ENCODE measurements around the gene BET1L. TPM values are rescaled to one million over a fixed set of nuclear protein-coding genes. Genes with fewer than 3 reads are reported as not detected.

The BET1L gene
- total RNA-seq, 1 donor from 2014 or later = 13.1 TPM

GRCh38 chr11:253886-254270 lies 46.7 kb upstream of the BET1L start:
- no peak overlapping the region for H3K27ac ChIP-seq
- peaks cover 10% of the 10 kb centered on the region for H3F3A ChIP-seq (ENCODE audit: low read depth)
- no peaks in the 10 kb centered on the region for H3K9me3 ChIP-seq (ENCODE audit: low read depth)
- H2AFZ ChIP-seq (replicated peaks) = no peak overlapping the region
- no peaks in the 10 kb centered on the region for H3K27me3 ChIP-seq
- TF ChIP-seq EZH2phosphoT487 (IDR thresholded peaks at IDR 0.05) (no peak), EZH2 (IDR thresholded peaks at IDR 0.05) (no peak)
- Mint-ChIP-seq H3K36me3 (peaks cover 24% of the 10 kb centered on the region), H3K27ac (peak overlapping the region; percentile 84), H3K27me3 (ENCODE audit: insufficient read depth, low read depth) (peaks cover 13% of the 10 kb centered on the region), H3K4me1 (no peaks in the 10 kb centered on the region), H3K4me3 (no peak overlapping the region), H3K9me3 (peaks cover 5% of the 10 kb centered on the region)
- H3K4me1 ChIP-seq = no peaks in the 10 kb centered on the region
- no peak for DNase-seq (ENCODE audit: low spot score)
- no peak overlapping the region for H3K9ac ChIP-seq
- H4K20me1 ChIP-seq (ENCODE audit: low read depth) = no peaks in the 10 kb centered on the region
- H3K4me3 ChIP-seq = no peak overlapping the region
- no peaks in the 10 kb centered on the region for H3K79me2 ChIP-seq (ENCODE audit: low read depth)
- no peaks in the 10 kb centered on the region for H3K36me3 ChIP-seq
- H3K4me2 ChIP-seq = no peak overlapping the region

DNA sequence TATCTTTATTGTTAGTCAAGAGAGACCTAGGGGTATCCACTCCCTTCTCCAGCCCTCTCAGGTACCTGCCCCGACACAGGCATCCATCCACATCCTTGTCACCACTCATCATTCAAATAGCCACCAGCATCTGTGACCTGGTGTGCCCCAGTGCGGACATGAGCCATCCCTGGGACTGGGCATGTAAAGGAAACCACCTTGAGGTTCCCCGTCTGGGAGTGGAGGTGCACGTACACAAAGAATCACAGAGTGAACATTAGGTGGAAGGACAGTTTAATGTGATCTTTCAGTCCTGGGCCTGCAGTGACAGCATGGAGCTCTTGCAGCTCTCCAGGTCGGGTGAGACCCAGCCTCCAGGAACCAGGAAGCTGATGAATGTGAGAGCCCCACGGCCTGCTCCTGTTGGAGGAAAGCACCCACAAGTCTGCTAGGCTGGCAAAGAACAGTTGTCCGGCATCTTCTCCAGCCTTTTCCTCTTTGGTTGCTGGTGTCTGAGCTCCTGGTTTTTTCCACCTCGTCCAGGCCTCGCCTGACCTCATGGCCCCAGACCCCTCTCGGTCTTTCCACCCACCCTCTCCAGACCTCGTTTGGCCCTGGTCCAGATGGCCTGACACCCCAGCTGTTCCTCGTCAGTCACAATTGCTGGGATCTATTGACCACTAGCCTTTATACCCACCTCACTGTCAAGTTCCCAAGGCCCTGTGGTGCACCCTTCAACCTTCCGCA lies 46.1 kb upstream of the BET1L start:
- Mint-ChIP-seq H3K4me1 (no peaks in the 10 kb centered on the region), H3K4me3 (no peak overlapping the region), H3K9me3 (peaks cover 3% of the 10 kb centered on the region), H3K27ac (no peak overlapping the region), H3K36me3 (peaks cover 26% of the 10 kb centered on the region), H3K27me3 (ENCODE audit: insufficient read depth, low read depth) (peaks cover 12% of the 10 kb centered on the region)
- H2AFZ ChIP-seq (replicated peaks) = no peak overlapping the region
- TF ChIP-seq EZH2phosphoT487 (IDR thresholded peaks at IDR 0.05) (no peak), EZH2 (IDR thresholded peaks at IDR 0.05) (no peak), CTCF (IDR thresholded peaks at IDR 0.05) (no peak)
- no peaks in the 10 kb centered on the region for H3K27me3 ChIP-seq
- no peak overlapping the region for H3K4me3 ChIP-seq
- H3K9ac ChIP-seq = no peak overlapping the region
- H3K9me3 ChIP-seq (ENCODE audit: low read depth) = no peaks in the 10 kb centered on the region
- no peak for DNase-seq (ENCODE audit: low spot score)
- H3K4me1 ChIP-seq = no peaks in the 10 kb centered on the region
- H4K20me1 ChIP-seq (ENCODE audit: low read depth) = no peaks in the 10 kb centered on the region
- no peaks in the 10 kb centered on the region for H3K79me2 ChIP-seq (ENCODE audit: low read depth)
- H3K27ac ChIP-seq = no peak overlapping the region
- no peaks in the 10 kb centered on the region for H3K36me3 ChIP-seq
- H3F3A ChIP-seq (ENCODE audit: low read depth) = peaks cover 10% of the 10 kb centered on the region
- H3K4me2 ChIP-seq = no peak overlapping the region

GRCh38 chr11:252666-253065 lies 45.5 kb upstream of the BET1L start:
- Histone ChIP-seq H3K79me2 (ENCODE audit: low read depth) (no peaks in the 10 kb centered on the region), H3K9ac (no peak overlapping the region), H2AFZ (replicated peaks) (no peak overlapping the region), H3K4me2 (no peak overlapping the region), H3K36me3 (no peaks in the 10 kb centered on the region), H4K20me1 (ENCODE audit: low read depth) (no peaks in the 10 kb centered on the region), H3K9me3 (ENCODE audit: low read depth) (no peaks in the 10 kb centered on the region), H3K27me3 (no peaks in the 10 kb centered on the region), H3F3A (ENCODE audit: low read depth) (peaks cover 10% of the 10 kb centered on the region), H3K27ac (no peak overlapping the region), H3K4me1 (no peaks in the 10 kb centered on the region), H3K4me3 (no peak overlapping the region)
- Mint-ChIP-seq H3K9me3 (no peaks in the 10 kb centered on the region), H3K36me3 (peaks cover 30% of the 10 kb centered on the region), H3K27ac (no peak overlapping the region), H3K27me3 (ENCODE audit: insufficient read depth, low read depth) (peaks cover 7% of the 10 kb centered on the region), H3K4me3 (no peak overlapping the region), H3K4me1 (no peaks in the 10 kb centered on the region)
- TF ChIP-seq EZH2phosphoT487 (IDR thresholded peaks at IDR 0.05) (no peak), EZH2 (IDR thresholded peaks at IDR 0.05) (no peak), CTCF (IDR thresholded peaks at IDR 0.05) (no peak)
- DNase-seq (ENCODE audit: low spot score) = no peak

DNA sequence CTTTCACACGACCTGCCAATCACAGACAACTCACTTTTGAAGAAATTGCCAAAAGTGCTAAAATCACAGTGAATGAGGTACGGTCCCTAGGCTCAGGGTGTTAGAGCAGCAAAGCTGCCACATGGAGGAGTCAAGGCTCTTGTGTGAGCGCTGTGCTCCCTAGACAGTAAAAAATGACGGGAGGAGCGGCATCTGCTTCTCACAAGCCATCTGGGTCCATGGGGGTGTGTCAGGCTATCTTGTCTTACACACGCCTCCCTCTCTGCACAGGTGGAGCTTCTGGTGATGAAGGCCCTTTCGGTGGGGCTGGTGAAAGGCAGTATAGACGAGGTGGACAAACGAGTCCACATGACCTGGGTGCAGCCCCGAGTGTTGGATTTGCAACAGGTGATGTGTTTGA lies 44.4 kb upstream of the BET1L start:
- peaks cover 10% of the 10 kb centered on the region for H3F3A ChIP-seq (ENCODE audit: low read depth)
- Mint-ChIP-seq H3K27me3 (ENCODE audit: insufficient read depth, low read depth) (peaks cover 7% of the 10 kb centered on the region), H3K27ac (no peak overlapping the region), H3K9me3 (no peaks in the 10 kb centered on the region), H3K4me1 (no peaks in the 10 kb centered on the region), H3K4me3 (no peak overlapping the region), H3K36me3 (peaks cover 36% of the 10 kb centered on the region)
- H3K27me3 ChIP-seq = no peaks in the 10 kb centered on the region
- H3K4me2 ChIP-seq = no peak overlapping the region
- H3K9ac ChIP-seq = no peak overlapping the region
- no peaks in the 10 kb centered on the region for H3K9me3 ChIP-seq (ENCODE audit: low read depth)
- H3K36me3 ChIP-seq = no peaks in the 10 kb centered on the region
- no peak overlapping the region for H3K4me3 ChIP-seq
- no peak overlapping the region for H2AFZ ChIP-seq (replicated peaks)
- TF ChIP-seq EZH2 (IDR thresholded peaks at IDR 0.05) (no peak), CTCF (IDR thresholded peaks at IDR 0.05) (no peak), EZH2phosphoT487 (IDR thresholded peaks at IDR 0.05) (no peak)
- no peaks in the 10 kb centered on the region for H3K79me2 ChIP-seq (ENCODE audit: low read depth)
- H3K27ac ChIP-seq = no peak overlapping the region
- DNase-seq (ENCODE audit: low spot score) = no peak
- H4K20me1 ChIP-seq (ENCODE audit: low read depth) = no peaks in the 10 kb centered on the region
- H3K4me1 ChIP-seq = no peaks in the 10 kb centered on the region

All from neural progenitor cell (in vitro differentiated cells).